Measurements from ENCODE around the gene GORASP2. TPM values are rescaled to one million over a fixed set of nuclear protein-coding genes. Genes with fewer than 3 reads are reported as not detected.

Gene GORASP2
- total and polyA plus RNA-seq, 2 of the 8 experiments (the other 6 are each of a cell fraction or from before 2014, with no cell fraction given), result 86.8 to 214 TPM

GRCh38 chr2:170925923-170926322, 3.1 kb upstream of the GORASP2 start:
- CTCF ChIA-PET (ENCODE audit: partially characterized antibody), result interaction anchor here (1.6 kb wide), 1 partner anchor 20 kb away, joined by 5 read pairs; no protein-coding TSS in a partner anchor
- Histone ChIP-seq H3K79me2 (ENCODE audit: control insufficient read depth in 1 of 2, insufficient read depth in 2 of 2, low read length in 2 of 2) (peaks cover 10 to 15% of the 10 kb centered on the region in 2 experiments), H2AFZ (ENCODE audit: low read length) (no peak overlapping the region), H3K23me2 (ENCODE audit: low read depth, low read length) (peaks cover 3% of the 10 kb centered on the region), H2BK120ac (replicated peaks; ENCODE audit: low read depth, low read length) (no peak overlapping the region), H3K36me3 (ENCODE audit: control insufficient read depth in 2 of 4, insufficient read depth in 4 of 4, low read length in 3 of 4) (no peaks in the 10 kb centered on the region), H3K23ac (ENCODE audit: insufficient read length) (no peak overlapping the region), H2BK15ac (ENCODE audit: low read length) (no peak overlapping the region), H4K5ac (ENCODE audit: insufficient read length, low read depth, low read length) (no peak overlapping the region), H3K18ac (ENCODE audit: extremely low read depth, low read length) (no peak overlapping the region), H2AK5ac (ENCODE audit: low read depth, low read length) (no peak overlapping the region), H3K4me3 (ENCODE audit: extremely low read depth in 1 of 4, insufficient read depth in 2 of 4, low read depth in 3 of 4, low read length in 4 of 4) (no peak overlapping the region), H3K27ac (ENCODE audit: low read depth, low read length) (no peak overlapping the region), H3K56ac (replicated peaks; ENCODE audit: insufficient read length, low read depth, low read length) (no peak overlapping the region), H3K79me1 (ENCODE audit: low read depth, low read length) (no peaks in the 10 kb centered on the region), H3K9me3 (ENCODE audit: insufficient read depth in 2 of 2, low read depth in 1 of 2, low read length in 1 of 2) (peaks cover 8 to 9% of the 10 kb centered on the region in 2 experiments; a peak in 3 of 4 replicates), H2BK5ac (ENCODE audit: low read depth, low read length) (no peak overlapping the region), H3K27me3 (replicated peaks in 1 of 4; ENCODE audit: control insufficient read depth in 3 of 4, extremely low read depth in 1 of 4, insufficient read depth in 3 of 4, low read length in 3 of 4) (no peaks in the 10 kb centered on the region), H4K20me1 (replicated peaks in 1 of 2; ENCODE audit: control insufficient read depth in 1 of 2, insufficient read depth in 2 of 2, low read length in 2 of 2) (peaks cover 0 to 5% of the 10 kb centered on the region in 2 experiments), H3K4me1 (replicated peaks in 1 of 4; ENCODE audit: control insufficient read depth in 3 of 4, insufficient read depth in 4 of 4, low read length in 3 of 4) (peaks cover 5 to 16% (median 6%) of the 10 kb centered on the region in 4 experiments; a peak in 6 of 7 replicates), H3K4me2 (ENCODE audit: insufficient read depth in 1 of 2, low read depth in 2 of 2, low read length in 2 of 2) (no peak overlapping the region), H4K8ac (ENCODE audit: extremely low read depth, insufficient read depth, low read length) (no peak overlapping the region), H4K91ac (replicated peaks; ENCODE audit: insufficient read length, low read length) (no peak overlapping the region), H3K4ac (replicated peaks; ENCODE audit: insufficient read length, low read depth, low read length) (no peak overlapping the region), H2BK20ac (ENCODE audit: low read length) (no peak overlapping the region), H3K14ac (ENCODE audit: insufficient read length) (no peak overlapping the region), H3K9ac (replicated peaks in 1 of 4; ENCODE audit: extremely low read depth in 1 of 4, low read depth in 3 of 4, low read length in 3 of 4) (no peak overlapping the region), H2BK12ac (ENCODE audit: low read depth, low read length) (no peak overlapping the region)
- FAIRE-seq (no peak), DNase-seq (ENCODE audit: low read depth in 1 of 2, low spot score in 2 of 2) (no peak)
- TF ChIP-seq CTCF (IDR thresholded peaks at IDR 0.05; ENCODE audit: control extremely low read depth in 1 of 3, insufficient read depth in 1 of 3, low read depth in 1 of 3, low read length in 3 of 3), result no peak
- TF ChIP-seq SUZ12 (IDR thresholded peaks at IDR 0.05; ENCODE audit: low read length), result no peak
- no peak for TF ChIP-seq ATF3 (IDR thresholded peaks at IDR 0.05; ENCODE audit: insufficient read depth, low read depth, low read length)
- POLR2A ChIA-PET (ENCODE audit: partially characterized antibody), result no interaction called here
- WGBS, 2 experiments (ENCODE audit: extremely low coverage in 1 of 2, insufficient coverage in 1 of 2, insufficient read length in 1 of 2, insufficient replicate concordance in 2 of 2, low coverage in 1 of 2, low lambda C conversion rate in 2 of 2, missing lambda C conversion rate in 1 of 2), result 95% methylated on average over 3 of the region's 3 CpGs; no CpG with 5 or more reads in 1 of the 2 experiments

Measured in H1 (cell line).